HG02588 (cell line): ENCODE data around the gene RAMACL.
"Not testable (repeated sequence)": the region's sequence is repeated elsewhere in the genome, so short reads cannot be mapped to it uniquely, and the experiment has no call there.

Experiments used
- ATAC-seq: cut with Tn5 transposase; IDR thresholded peaks from one replicate; pipeline ENCODE4 v1.9.1; 2021; ENCODE audit warnings: mild to moderate bottlenecking, moderate library complexity; ENCODE audit not compliant: unreplicated experiment

The RAMACL gene

DNA sequence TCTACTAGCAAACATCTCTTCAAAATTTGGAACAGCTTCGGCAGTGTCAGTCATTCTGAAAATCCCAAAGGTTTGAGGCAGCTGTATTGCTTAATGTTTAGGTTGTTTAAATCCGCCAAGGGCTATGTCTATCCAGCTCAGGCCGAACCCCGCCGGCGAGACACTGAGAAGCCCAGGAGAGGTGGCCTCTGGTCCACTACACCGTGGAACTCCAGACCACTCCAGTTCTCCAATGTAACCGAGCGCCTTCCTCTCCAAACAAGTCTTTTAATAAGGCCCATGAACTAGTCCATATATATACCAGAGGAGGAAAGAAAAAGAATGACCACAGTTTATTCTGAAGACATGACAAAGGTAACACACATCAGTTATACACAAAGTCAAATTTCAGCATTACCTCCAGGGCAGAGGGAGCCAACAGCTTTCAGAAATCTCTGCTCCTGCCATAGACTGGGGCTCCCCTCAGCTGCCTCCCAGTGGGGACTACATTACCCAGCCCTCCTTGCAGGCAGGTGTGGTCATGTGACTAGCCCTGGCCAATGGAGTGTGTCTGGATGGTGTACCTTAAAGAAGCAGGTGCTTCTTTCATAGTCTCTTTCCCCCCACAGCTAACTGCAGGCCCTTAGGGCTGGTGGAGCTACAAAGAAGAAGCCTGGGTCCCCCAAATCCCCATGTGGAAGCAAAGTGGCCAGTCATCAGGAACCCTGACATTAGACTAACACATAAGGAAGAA is at the start of gene RAMACL:
Gene RAMACL, minus strand, starts transcription at position 255 of the 733 bp plus-strand sequence. Its CDS starts 201 bp downstream, at position 54.
- ATAC-seq = peak; percentile 75

DNA sequence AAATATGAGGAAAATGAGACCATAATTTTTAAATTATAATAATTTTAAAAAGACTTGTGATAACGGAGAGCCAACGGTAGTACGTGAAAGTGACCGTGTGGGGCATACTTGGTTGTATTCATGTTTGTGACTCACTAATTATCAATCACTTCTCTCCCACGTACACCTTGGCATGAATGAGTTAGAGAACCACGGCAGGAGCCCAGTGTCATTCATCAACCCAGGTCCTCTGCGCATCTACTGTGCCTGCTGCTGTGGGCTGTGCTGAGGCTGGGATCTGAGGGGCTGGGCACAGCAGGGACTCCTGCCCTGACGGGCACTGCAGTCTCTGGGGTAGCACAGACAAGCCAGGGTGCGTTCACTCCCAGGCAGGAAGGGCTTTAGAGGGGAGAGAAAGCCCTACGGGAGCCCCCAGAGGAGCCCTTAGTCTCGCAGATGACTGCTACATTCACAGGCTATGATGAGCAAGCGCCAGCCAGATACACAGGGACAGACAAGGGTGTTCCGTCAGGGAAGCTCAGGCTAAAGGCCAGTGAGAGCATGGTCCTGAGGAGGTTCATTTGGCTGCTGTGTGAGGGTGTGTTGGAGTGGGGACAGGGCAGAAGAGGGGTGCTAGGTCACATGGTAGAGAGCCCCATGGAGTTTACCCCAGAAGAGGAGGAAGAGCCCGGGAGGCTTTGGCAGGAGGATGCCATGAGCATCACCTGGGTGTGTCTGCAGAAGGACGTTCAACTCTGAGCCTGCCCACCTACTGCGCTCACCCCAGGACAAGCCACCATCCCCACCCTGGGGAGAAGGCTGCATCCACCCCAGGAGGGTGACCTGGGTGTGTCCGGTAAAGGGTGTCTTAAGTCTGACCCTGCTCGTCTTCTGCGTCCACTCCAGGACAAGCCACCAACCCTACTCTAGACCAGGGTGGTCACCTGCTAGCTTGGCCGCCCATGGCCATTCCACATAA is 48.8 kb upstream of the RAMACL start:
- no peak for ATAC-seq

DNA sequence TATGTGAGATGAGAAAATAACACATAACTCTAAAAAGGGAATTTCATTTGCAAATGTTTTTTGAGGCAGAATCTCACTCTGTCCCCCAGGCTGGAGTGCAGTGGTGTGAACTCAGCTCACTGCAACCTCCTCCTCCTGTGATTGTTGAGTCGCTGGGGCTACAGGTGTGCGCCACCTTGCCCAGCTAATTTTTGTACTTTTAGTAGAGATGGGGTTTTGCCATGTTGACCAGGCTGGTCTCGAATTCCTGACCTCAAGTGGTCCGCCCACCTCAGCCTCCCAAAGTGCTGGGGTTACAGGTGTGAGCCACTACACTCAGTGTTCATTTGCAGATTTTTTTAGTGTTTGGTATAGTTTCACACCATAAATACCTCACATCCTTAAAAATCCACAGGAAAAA is 48.1 kb upstream of the RAMACL start:
- not testable (repeated sequence) for ATAC-seq

DNA sequence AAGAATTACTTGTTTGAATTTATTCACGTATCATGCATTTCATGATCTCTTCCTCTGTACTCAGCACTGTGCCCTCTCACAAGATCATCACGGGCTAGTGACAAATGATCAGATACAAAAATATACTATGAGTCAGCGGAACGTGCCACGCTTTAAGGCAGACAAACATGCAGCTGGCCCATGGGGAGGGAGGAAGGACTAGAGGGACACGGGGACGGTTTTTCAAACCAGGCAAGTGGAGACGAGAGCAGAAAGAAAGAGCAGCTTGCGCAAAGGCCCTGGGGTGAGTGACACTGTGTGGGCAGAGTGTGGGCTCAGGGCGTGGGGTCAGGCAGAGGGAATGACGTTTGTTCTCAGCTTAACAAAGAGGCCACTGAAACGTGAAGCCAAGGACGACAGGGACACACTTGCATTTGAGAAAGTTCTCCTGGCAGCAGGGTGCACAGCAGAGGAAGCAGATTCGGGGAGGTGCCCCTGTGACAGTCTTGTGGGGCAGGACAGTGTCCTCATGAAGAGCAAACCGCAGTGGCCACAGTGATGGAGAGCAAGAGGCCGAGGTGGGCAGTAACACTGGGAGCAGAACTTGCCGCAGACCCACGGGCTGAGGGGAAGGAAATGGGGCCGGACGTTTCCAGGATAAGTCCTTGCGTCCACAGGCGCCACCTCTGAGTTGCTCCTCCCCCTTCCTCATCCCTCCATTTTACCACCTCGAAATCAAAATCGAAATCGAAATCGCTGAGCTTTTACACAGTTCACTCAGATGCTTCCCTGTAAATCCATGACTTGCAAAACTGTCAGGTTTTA is 47.5 kb upstream of the RAMACL start:
- ATAC-seq = no peak

DNA sequence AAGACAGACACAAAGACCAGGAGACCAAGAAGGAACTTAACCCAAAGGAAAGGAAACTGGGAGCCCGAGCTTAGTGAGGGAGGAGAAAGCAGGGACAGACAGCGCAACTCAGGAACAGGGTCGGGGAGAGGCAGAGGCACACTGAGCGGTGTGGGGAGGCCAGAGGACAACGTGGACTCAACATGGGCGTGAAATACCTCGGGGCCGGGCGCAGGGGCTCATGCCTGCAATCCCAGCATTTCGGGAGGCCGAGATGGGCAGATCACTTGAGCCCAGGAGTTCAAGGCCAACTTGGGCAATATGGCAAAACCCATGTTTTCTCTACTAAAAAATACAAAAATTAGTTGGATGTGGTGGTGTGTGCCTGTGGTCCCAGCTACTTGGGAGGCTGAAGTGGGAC is 46.3 kb upstream of the RAMACL start:
- ATAC-seq = no peak

DNA sequence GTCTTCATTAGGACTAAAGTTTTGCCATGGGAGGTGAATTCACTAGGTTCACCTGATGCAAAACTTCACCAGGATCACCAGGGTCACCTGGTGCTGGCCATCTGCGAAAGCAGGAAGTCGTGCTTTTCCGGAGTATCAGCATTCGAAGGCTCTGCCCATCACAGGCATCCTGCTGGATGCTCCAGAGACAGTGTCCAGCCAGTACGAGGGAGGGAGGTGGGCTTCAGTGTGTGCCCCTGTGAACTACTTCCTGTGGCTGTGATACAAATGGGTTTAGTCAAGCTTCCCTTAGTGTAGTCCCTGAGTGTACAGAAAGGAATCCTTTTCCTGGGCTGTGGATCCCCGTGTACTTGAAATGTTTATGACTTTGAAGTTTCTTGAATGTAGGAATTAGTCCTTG is 44.0 kb upstream of the RAMACL start:
- no peak for ATAC-seq

DNA sequence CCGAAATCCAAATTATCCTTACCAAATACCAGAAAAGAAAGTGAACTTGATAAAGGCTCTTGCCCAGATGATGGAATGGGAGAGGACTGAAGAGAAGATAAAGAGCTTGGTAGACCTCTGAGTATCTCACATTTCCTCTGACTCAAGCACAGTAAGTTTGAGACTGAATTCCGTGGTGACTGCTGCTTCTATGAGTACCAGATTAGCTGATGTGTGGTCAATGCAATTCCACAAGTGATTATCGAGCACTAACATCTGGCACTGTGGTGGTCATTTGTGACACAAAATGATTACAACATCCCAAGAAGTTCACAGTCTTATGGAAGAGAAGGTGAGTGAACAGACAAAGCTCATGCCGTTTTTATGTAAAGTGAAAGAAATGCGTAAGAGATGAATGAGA is 43.1 kb upstream of the RAMACL start:
- no peak for ATAC-seq

DNA sequence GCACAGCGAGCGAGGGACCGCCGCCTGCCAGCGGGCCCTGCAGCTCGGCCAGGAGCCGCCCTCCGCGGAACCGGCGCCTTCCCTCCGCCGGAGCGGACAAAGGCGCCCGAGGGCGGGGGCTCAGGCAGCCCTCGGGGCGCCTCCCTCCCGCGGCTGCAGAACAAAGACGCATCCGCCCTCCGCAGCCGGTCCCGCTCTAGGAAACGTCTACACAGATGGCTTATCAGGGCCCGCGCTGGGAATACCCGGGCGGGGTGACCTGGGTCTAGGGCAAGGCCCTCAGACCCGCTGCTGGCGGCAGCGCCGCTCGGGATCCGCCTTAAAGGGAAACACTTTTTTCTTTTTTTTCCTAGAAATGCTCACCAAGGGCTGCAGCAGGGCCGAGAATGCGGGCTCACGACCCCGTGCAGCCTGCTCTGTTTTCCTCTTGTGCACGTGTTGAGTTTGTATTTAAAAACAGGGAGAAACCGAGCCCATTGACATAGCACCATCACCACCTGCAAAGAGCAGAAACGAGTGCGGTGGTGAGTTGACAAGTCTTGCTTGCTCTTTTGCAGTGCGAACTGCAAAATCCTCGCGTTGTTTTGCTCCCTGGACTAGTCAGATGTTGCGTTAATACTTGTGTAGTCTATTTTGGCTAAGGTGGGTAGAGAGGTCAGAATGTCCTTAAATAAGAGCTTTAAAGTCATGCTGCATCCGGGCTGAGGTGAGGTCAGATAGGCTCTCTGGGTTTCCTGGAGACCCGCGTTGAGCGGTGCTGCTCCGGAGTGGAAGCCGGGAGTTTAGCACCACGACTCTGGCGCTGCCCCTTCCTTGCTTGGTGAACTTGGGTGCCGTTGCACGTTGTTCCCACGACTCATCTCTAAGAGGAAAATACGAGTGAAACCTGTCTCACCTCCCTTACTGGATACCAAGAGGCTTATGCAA is 41.7 kb upstream of the RAMACL start:
- peak; percentile 27 for ATAC-seq

DNA sequence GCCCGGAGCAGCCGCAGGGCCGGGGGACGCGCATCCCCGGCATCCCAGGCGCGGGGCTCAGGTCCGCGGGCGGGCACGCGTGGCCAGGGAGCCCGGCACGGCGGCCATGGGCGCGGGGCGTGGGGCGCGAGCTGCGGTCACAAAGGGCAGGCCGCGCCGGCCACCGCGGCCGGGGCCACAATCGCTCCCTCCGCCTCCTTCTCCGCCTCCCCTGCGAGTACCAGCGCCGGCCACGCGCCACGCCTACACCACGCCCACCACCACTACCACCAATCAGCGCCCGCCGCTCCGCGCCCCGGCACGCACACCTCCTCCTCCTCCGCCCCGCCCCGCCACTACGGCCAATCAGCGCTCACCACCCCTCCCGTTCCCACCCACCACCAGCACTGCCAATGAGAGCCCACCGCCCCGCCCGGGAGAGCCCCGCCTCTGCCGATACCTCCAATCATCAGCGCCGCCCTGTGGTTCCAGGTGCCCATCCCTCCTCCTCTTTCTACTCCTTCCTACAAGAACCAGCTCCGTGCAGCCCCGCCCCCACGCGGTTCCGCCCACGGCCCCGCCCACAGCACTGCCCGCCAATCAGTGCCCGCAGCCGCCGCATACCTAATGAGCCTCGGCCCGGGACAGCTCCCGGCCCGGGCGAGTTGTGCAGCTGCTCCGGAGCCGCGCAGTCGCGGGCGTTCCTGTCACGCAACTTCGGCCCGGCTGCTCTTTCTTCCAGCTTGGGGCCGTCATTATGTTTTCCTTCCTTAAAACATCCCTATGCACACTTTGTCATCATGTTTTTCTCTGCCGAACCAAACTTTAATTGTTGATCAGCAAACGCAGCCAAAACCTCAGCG is 40.8 kb upstream of the RAMACL start, which contains the start of gene RPS6KA2:
Gene RPS6KA2, minus strand, starts transcription at position 219 of the 842 bp plus-strand sequence. CDS start 232 bp downstream, outside the sequence.
- peak; percentile 84 for ATAC-seq

DNA sequence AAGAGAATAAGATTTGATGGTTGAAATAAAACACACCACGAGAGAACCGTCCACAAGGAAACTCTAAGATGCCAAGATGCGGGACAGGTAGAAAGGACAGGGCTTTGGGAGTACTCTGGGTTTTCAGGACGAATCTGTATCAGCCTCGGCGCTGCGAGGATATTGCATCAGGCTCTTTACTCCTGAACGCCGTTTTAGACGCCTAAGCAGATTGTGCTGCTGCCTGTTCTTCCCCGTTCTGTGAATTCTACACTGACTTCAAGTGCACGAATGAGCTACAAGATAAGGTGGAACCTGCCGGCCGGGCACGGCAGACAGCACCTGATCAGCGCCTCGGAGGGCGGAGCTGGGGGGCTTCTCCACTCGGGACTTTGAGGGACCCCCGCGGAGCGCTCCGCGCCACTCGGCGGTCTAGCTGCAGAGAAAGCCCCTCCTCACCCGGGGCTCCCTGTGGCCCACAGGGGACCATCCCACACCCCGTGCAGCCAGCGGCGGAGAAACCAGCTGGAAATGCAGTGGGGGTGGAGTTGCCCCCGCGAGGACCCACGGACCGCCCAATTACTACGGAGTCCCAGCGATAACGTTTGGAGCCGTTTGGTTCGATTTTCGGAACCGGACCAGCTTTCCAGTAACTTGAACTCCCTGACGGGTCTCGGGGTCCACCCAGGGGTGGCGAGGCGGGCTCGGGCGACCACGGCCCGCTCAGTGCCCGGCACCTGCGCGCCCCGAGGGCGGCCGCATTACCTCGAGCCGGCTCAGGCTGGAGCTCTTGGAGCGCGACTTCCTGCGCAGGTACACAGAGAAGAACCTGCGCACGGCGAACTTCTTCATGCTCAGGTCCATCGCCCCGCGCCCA is 39.9 kb upstream of the RAMACL start:
- no peak for ATAC-seq

DNA sequence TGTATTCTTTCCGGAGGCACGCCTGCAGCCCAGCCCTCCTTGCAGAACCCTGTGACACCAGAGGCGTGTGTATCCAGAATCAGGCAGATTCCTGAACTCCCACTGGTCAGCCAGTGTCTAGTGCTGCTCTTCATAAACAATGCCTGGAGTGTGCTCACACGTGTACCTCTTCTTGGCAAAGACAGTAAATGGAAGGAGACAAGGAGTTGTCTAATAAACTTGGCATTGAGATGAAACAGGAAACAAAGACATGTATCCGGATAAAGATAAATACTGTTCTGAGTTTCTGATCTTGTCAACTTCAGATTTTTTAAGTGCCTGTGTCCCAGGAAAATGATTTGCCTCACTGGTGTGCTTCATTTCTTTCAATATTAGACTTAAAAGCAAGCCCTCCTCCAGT is 38.9 kb upstream of the RAMACL start:
- ATAC-seq = no peak

DNA sequence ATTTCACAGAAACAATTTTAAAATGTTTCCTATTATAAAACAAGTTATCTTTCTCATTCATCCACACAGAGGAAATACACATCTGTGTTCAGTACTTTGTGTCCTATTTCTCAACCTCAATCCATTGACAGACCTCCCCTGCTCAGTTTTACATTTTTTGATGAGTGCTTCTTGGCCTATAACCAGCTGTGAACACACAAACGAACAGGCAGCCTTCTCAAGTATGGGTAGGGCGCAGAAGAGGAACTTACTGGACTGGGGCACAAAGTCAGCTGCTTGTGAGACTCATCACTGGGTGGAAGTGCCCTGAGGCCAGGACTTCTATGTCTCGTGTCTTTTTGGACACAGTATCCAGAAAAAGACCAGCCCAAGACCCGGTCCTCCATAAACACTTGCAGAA is 37.8 kb upstream of the RAMACL start:
- ATAC-seq = no peak

DNA sequence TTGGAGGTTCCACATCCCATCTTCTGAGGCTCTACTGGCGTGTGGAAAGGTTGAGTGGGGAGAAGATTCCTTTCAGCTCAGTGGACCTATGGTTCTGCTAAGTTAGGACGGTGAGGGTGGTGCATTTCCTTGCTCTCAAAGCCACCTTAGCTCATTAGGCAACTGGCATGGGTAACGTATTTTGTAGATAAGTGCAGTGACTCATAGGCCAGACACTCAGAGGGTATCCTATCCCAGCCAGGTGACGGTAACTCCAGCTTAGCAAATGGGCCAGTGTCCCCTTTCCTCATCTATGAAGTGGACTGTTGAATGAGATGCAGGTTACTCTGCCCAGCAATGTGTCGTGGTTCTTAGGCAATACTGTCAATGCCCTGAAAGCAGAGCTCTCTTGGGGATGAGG is 36.8 kb upstream of the RAMACL start:
- ATAC-seq = no peak

DNA sequence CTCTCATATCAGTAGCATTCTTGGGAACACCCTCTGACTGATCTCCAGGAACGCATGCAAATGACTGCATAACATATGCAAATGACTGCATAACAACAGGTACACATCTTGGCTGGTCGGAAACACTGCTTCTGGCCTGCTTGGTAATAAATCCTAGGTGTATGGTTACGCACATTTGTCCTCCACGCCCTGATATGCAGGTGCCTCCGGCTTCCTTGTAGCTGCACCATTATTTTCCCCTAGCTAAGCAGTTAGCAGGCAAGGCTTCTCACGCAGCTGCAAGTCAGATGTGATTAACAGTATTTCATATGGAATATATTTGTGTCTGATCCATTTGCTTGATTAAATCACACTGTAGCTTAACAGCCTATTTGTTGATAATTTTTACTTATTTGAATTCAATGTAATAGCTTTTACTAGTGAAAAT is 34.6 kb upstream of the RAMACL start:
- ATAC-seq = no peak

DNA sequence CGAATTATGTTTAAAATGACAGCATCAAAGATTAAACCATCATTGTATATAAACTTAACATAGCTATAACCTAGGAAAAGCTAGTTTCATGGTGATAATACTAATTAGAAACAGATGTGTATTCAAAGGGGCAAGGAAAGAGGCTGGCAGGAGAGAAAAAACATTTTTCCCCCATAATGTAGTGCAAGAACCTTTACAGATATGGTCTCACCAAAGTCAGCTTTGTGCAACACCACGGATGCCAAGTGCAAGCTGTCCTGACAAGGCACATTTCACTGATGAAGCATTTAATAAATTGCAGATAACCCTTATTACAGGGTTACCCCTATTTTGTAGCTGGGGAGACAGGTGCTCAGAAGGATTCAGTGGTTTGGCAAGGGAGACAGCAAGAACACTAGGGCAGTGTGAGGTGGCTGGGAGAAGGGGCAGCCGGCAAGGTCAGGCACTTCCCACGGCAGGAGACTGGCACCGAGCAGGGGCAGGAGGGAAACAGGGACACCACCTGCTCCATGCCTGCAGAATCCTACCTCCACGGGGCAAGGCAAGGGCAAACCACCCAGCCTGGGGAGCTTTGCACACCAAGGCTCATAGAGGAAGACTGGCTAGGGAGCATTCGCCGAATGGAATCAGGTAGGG is 34.1 kb upstream of the RAMACL start:
- no peak for ATAC-seq

DNA sequence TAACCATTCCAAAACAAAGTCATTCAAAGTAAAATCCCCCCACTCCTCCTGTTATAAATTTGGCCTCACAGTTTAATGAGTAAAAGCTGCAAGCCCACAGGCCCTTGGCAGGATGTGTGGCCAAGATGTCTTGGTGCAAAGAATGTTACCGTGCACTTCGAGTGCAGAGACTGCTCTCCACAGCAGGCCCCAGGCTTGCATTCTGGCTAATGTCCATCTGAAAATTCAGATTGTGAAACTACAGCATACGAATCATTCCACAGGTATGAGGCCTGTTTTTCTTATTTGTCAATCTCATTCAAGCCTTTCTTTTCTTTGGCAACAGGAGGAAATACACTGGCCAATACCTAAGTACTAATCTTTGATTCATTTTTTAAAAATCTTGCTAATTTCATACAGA is 33.4 kb upstream of the RAMACL start:
- no peak for ATAC-seq

DNA sequence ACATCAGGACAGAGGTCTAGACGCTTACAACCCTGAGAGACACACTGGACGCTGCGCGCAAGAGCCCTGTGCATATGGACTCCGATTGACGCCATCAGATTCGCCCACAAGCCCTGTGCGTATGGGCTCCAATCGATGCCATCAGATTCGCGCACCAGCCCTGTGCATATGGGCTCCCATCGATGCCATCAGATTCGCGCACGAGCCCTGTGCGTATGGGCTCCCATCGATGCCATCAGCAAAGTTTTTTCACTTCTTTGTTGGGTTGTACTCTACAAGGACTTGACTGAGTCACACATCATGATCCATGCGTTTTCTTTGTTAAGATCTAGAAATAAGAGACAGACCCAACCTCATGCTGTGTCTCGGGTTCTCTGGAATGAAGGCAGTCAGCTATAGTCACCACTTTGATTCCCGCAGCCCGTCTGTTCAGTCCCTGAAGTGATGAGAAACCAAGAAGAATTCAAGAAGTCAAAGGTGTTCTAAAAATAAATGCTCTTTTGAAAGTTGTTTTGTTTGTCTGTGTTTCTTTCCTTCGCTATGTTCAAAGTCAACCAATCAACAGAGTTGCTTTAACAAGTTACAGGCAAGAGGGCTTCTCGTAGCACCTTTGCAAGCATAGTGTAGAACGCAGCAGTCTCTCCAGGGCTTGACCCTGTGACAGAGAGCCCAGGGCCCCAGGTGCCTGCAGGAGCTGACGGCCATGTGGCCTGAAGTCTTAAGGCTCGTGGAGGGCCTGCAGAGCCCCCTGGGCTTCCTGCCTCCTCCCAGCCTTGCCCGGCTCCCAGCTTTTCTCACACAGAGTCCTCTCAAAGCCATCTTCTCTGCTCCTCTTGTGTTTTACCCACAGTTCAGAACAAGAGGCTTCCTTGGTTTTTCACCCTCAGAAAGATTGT is 32.6 kb upstream of the RAMACL start:
- ATAC-seq = no peak
